ENCODE measurements around the gene BPHL. TPM values are rescaled to one million over a fixed set of nuclear protein-coding genes. Genes with fewer than 3 reads are reported as not detected.

The BPHL gene
- polyA plus RNA-seq, 2 of the 4 experiments (the other 2 are of a cell fraction) = 16.5 to 25.5 TPM

DNA sequence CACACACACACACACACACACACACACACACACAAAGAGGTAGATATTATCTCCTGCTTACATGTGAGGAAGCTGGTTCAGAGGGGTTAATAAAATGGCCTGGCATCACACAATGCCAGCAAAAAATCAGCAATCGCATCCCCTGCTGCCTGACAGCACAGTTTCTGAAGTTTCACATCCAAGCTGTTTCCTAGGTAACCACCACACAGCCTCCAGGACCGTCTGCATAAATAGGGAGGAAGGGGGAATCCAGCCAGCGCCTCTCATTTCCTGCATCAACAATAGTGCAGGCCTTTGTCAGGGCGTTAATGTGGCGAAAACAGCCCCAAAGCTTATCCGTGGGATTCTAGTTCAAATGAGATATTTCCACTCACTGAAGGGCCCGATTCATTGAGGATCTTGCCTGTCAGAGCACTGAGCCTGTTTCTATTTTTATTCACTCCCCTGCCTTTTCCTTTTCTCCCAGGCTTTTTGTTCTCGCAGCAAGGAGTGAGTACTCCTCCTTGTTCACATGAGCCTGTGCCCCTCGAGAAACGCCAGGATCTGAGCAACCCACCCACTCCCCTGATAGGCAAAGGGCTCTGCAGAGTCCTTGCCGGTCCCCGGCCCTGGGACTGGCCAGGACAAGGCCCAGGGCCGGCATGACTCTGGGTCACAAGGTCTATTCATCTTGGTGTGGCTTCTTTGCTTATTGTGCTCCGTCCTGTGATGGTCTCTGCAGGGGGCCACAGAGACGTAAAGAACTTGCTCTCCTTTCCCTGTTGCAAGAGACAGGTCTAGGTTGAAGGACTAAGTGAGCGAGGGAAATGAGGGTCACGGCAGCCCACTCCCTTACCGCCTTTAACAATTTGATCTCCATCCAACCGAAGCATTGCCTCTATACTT, 76.3 kb downstream of the BPHL start:
- peak overlapping the region in 1 of 2 experiments; percentile 74; a peak in 1 of 6 replicates for H3K27ac ChIP-seq
- peaks cover 17% of the 10 kb centered on the region for H3K4me1 ChIP-seq
- no peak overlapping the region for H3K4me2 ChIP-seq
- ATAC-seq (peak in 1 of 2 experiments; percentile 18; a peak in 1 of 6 replicates), FAIRE-seq (no peak), DNase-seq (ENCODE audit: low read depth in 1 of 2, low spot score in 1 of 2) (no peak)
- WGBS (ENCODE audit: missing lambda C conversion rate) = 85% methylated on average over 19 of the region's 19 CpGs
- CTCF ChIA-PET = interaction anchor here (0.9 to 1.0 kb wide), 2 partner anchors 15 to 37 kb away, joined by 3 read pairs; no protein-coding TSS in a partner anchor
- no peak overlapping the region for H3K4me3 ChIP-seq
- TF ChIP-seq EP300 (IDR thresholded peaks at IDR 0.05) = no peak
- TF ChIP-seq CEBPB (IDR thresholded peaks at IDR 0.05) = no peak
- no peak for TF ChIP-seq EHMT2 (IDR thresholded peaks at IDR 0.05; ENCODE audit: low read depth)
- no peak for TF ChIP-seq RAD21 (conservative IDR thresholded peaks at IDR 0.05 in 1 of 2, IDR thresholded peaks at IDR 0.05 in 1 of 2)
- TF ChIP-seq, protein P1, sequence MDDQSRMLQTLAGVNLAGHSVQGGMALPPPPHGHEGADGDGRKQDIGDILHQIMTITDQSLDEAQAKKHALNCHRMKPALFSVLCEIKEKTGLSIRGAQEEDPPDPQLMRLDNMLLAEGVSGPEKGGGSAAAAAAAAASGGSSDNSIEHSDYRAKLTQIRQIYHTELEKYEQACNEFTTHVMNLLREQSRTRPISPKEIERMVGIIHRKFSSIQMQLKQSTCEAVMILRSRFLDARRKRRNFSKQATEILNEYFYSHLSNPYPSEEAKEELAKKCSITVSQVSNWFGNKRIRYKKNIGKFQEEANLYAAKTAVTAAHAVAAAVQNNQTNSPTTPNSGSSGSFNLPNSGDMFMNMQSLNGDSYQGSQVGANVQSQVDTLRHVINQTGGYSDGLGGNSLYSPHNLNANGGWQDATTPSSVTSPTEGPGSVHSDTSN (IDR thresholded peaks at IDR 0.05) = no peak
- no peak for TF ChIP-seq FOSL2 (IDR thresholded peaks at IDR 0.05)
- TF ChIP-seq FOSL2 (CRISPR knock-in tag; IDR thresholded peaks at IDR 0.05) = no peak
- TF ChIP-seq, protein P2, sequence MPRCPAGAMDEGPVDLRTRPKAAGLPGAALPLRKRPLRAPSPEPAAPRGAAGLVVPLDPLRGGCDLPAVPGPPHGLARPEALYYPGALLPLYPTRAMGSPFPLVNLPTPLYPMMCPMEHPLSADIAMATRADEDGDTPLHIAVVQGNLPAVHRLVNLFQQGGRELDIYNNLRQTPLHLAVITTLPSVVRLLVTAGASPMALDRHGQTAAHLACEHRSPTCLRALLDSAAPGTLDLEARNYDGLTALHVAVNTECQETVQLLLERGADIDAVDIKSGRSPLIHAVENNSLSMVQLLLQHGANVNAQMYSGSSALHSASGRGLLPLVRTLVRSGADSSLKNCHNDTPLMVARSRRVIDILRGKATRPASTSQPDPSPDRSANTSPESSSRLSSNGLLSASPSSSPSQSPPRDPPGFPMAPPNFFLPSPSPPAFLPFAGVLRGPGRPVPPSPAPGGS (IDR thresholded peaks at IDR 0.05) = no peak
- TF ChIP-seq ESRRA (IDR thresholded peaks at IDR 0.05; ENCODE audit: borderline replicate concordance, low read length) = no peak
- TF ChIP-seq HDAC2 (IDR thresholded peaks at IDR 0.05) = no peak
- no peak for TF ChIP-seq BHLHE40 (IDR thresholded peaks at IDR 0.05; ENCODE audit: low read depth, low read length)
- no peak for TF ChIP-seq NPAS2 (CRISPR knock-in tag; IDR thresholded peaks at IDR 0.05; ENCODE audit: borderline replicate concordance)
- TF ChIP-seq, protein P3, sequence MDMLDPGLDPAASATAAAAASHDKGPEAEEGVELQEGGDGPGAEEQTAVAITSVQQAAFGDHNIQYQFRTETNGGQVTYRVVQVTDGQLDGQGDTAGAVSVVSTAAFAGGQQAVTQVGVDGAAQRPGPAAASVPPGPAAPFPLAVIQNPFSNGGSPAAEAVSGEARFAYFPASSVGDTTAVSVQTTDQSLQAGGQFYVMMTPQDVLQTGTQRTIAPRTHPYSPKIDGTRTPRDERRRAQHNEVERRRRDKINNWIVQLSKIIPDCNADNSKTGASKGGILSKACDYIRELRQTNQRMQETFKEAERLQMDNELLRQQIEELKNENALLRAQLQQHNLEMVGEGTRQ (IDR thresholded peaks at IDR 0.05) = no peak
- no peak for TF ChIP-seq RCOR1 (IDR thresholded peaks at IDR 0.05; ENCODE audit: low read depth, low read length)
- no peak for TF ChIP-seq NR3C1 (IDR thresholded peaks at IDR 0.05)
- TF ChIP-seq JUN (IDR thresholded peaks at IDR 0.05) = no peak
- POLR2A ChIA-PET = interaction anchor here (0.7 kb wide), 1 partner anchor 14 kb away, joined by 3 read pairs; no protein-coding TSS in a partner anchor
- H3K9me3 ChIP-seq = no peaks in the 10 kb centered on the region

DNA sequence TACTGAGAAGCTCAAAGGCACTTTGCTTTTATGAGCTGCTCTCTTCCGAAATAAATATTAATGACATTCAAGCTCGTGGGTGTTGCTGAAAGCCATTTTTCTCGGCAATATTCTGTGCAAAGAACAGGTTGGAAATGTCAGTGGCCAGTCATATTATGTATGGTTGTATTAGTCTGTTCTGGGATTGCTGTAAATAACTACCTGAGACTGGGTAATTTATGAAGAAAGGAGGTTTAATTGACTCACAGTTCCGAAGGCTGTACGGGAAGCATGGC, 76.8 kb downstream of the BPHL start:
- H3K27ac ChIP-seq = peak overlapping the region; percentile 66 to 74; a peak in 4 of 6 replicates
- no peak for DNase-seq (ENCODE audit: low read depth in 1 of 2, low spot score in 1 of 2)
- no peak for TF ChIP-seq ZFP36 (IDR thresholded peaks at IDR 0.05; ENCODE audit: borderline replicate concordance, partially characterized antibody)
- no peak for TF ChIP-seq ZC3H11A (IDR thresholded peaks at IDR 0.05)
- TF ChIP-seq TFCP2L1 (CRISPR knock-in tag; IDR thresholded peaks at IDR 0.05) = no peak
- TF ChIP-seq EHF (CRISPR knock-in tag; IDR thresholded peaks at IDR 0.05) = no peak
- TF ChIP-seq RFX5 (IDR thresholded peaks at IDR 0.05) = no peak
- no peak for TF ChIP-seq CBX8 (IDR thresholded peaks at IDR 0.05)
- no peak for TF ChIP-seq NR3C1 (IDR thresholded peaks at IDR 0.05)
- TF ChIP-seq CHD4 (IDR thresholded peaks at IDR 0.05; ENCODE audit: borderline replicate concordance) = no peak
- no peak for TF ChIP-seq FOSB (CRISPR knock-in tag; IDR thresholded peaks at IDR 0.05)
- TF ChIP-seq NFE2L2 (conservative IDR thresholded peaks at IDR 0.05; ENCODE audit: low read length) = no peak
- TF ChIP-seq NPAS2 (CRISPR knock-in tag; IDR thresholded peaks at IDR 0.05; ENCODE audit: borderline replicate concordance) = no peak
- TF ChIP-seq, protein P4, sequence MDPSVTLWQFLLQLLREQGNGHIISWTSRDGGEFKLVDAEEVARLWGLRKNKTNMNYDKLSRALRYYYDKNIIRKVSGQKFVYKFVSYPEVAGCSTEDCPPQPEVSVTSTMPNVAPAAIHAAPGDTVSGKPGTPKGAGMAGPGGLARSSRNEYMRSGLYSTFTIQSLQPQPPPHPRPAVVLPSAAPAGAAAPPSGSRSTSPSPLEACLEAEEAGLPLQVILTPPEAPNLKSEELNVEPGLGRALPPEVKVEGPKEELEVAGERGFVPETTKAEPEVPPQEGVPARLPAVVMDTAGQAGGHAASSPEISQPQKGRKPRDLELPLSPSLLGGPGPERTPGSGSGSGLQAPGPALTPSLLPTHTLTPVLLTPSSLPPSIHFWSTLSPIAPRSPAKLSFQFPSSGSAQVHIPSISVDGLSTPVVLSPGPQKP (IDR thresholded peaks at IDR 0.05; ENCODE audit: low read depth, low read length) = no peak
- no peak for TF ChIP-seq EHMT2 (IDR thresholded peaks at IDR 0.05; ENCODE audit: low read depth)
- TF ChIP-seq KDM1A (IDR thresholded peaks at IDR 0.05; ENCODE audit: low read depth) = no peak
- WGBS (ENCODE audit: missing lambda C conversion rate) = 85% methylated on average over 5 of the region's 5 CpGs
- H3K4me1 ChIP-seq = peaks cover 17% of the 10 kb centered on the region
- no peak; a peak in 1 of 6 replicates for ATAC-seq
- 0 out of 3 replicates have a peak overlapping the region, but pooled peaks have one; percentile 70 for H3K4me2 ChIP-seq
- CTCF ChIA-PET = no interaction called here
- no peaks in the 10 kb centered on the region for H3K9me3 ChIP-seq
- H3K4me3 ChIP-seq = no peak overlapping the region
- FAIRE-seq = no peak
- POLR2A ChIA-PET = no interaction called here

All from A549 (cell line).